Mesothelial cell of epicardium (in vitro differentiated cells): ENCODE data around the gene SLC7A6. TPM values are rescaled to one million over a fixed set of nuclear protein-coding genes. Genes with fewer than 3 reads are reported as not detected.

Source experiments
- DNase-seq, 2 experiments: peaks; one replicate each; pipeline ENCODE4 v3.0.0; 2021; ENCODE audit warnings: low spot score in 2 of 2; ENCODE audit not compliant: unreplicated experiment in 2 of 2
- H3K27ac Mint-ChIP-seq: 2 replicates; pipeline ENCODE4 v1.8.0; 2021; ENCODE audit warnings: mixed read lengths
- H3K27me3 Mint-ChIP-seq: 2 replicates; pipeline ENCODE4 v1.8.0; 2021; ENCODE audit warnings: low read depth, mixed read lengths
- H3K36me3 Mint-ChIP-seq: 2 replicates; pipeline ENCODE4 v1.8.0; 2021; ENCODE audit warnings: mixed read lengths
- H3K4me1 Mint-ChIP-seq: 2 replicates; pipeline ENCODE4 v1.8.0; 2021; ENCODE audit warnings: mixed read lengths
- H3K4me3 Mint-ChIP-seq: 2 replicates; pipeline ENCODE4 v1.8.0; 2021; ENCODE audit warnings: mild to moderate bottlenecking, moderate library complexity, mixed read lengths
- H3K9me3 Mint-ChIP-seq: 2 replicates; pipeline ENCODE4 v1.8.0; 2021; ENCODE audit warnings: mixed read lengths
- total RNA-seq: library from RNA; stranded (reverse); gene quantifications from 3 replicates; pipeline ENCODE4 v1.2.1, GENCODE V29; 2021
- TF ChIP-seq, protein P1 (sequence below): fragments of 200-600 bp; sonication (generic); IDR thresholded peaks from one replicate; pipeline ENCODE4 v1.5.0; 2021; ENCODE audit warnings: antibody characterized with exemption; ENCODE audit not compliant: unreplicated experiment

Gene SLC7A6
- total RNA-seq, 1 donor from 2014 or later: 73.2 TPM

GRCh38 chr16:68232335-68232734, 32.0 kb upstream of the SLC7A6 start:
- Mint-ChIP-seq H3K27me3 (peaks cover 31% of the 10 kb centered on the region), H3K4me3 (no peak overlapping the region), H3K36me3 (peaks cover 5% of the 10 kb centered on the region), H3K9me3 (no peaks in the 10 kb centered on the region), H3K4me1 (peaks cover 30% of the 10 kb centered on the region), H3K27ac (no peak overlapping the region)
- DNase-seq: no peak
- TF ChIP-seq, protein P1, sequence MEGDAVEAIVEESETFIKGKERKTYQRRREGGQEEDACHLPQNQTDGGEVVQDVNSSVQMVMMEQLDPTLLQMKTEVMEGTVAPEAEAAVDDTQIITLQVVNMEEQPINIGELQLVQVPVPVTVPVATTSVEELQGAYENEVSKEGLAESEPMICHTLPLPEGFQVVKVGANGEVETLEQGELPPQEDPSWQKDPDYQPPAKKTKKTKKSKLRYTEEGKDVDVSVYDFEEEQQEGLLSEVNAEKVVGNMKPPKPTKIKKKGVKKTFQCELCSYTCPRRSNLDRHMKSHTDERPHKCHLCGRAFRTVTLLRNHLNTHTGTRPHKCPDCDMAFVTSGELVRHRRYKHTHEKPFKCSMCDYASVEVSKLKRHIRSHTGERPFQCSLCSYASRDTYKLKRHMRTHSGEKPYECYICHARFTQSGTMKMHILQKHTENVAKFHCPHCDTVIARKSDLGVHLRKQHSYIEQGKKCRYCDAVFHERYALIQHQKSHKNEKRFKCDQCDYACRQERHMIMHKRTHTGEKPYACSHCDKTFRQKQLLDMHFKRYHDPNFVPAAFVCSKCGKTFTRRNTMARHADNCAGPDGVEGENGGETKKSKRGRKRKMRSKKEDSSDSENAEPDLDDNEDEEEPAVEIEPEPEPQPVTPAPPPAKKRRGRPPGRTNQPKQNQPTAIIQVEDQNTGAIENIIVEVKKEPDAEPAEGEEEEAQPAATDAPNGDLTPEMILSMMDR: no peak

DNA sequence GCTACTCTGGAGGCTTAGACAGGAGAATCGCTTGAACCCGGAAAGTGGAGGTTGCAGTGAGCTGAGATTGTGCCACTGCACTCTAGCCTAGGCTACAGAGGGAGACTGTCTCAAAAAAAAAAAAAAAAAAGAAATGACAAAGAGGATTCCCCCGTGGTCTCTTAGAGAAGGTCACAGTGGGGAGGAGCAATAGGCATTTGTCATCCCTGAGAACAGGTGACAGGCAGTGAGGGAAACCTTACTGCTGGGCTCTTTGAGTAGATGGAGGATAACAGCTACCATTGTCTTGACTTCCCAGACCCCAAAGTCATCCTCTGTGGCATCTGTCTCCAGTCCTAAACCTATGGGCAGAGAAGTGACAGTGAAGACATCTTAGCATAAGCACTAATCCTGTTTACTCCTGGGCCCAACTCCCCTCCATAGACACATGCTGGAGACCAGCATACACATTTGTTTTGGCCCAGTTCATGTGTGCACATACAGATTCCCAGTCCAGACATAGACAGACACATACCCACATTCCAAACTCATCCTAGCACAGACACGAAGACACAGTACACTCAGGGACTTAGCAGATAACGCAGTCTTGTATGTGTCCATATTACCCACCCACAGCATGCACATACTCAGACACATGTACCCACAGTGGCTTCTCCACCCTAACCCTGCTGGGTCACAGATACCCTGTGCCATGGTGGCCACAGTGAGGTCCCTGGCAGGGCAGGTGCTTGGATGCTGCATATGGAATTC, 31.1 kb upstream of the SLC7A6 start:
- peaks cover 34% of the 10 kb centered on the region for H3K4me1 Mint-ChIP-seq
- no peak for DNase-seq
- H3K9me3 Mint-ChIP-seq: no peaks in the 10 kb centered on the region
- TF ChIP-seq, protein P1: no peak
- peaks cover 31% of the 10 kb centered on the region for H3K27me3 Mint-ChIP-seq
- H3K4me3 Mint-ChIP-seq: no peak overlapping the region
- H3K27ac Mint-ChIP-seq: no peak overlapping the region
- H3K36me3 Mint-ChIP-seq: peaks cover 5% of the 10 kb centered on the region

DNA sequence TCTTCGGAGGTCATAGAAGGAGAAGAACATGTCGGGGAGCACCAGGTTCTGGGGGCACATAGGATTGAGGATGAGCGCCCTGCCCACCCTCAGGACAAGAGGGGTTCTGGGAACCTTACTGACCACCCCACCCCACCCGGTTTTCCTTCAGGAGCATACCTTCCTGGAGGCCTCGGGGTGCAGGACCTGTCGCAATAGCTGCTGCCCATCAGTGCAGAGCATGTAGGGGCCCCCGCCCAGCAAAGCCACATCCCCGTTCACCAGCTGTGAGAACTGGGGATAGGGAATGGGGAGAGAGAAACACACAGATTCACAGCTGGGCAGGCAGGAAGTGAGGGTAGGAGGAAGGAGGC, 30.5 kb upstream of the SLC7A6 start:
- H3K4me3 Mint-ChIP-seq: peak overlapping the region; percentile 63
- H3K27ac Mint-ChIP-seq: peak overlapping the region; percentile 71
- DNase-seq: no peak
- no peaks in the 10 kb centered on the region for H3K9me3 Mint-ChIP-seq
- peaks cover 5% of the 10 kb centered on the region for H3K36me3 Mint-ChIP-seq
- TF ChIP-seq, protein P1: no peak
- H3K27me3 Mint-ChIP-seq: peaks cover 31% of the 10 kb centered on the region
- H3K4me1 Mint-ChIP-seq: peaks cover 34% of the 10 kb centered on the region

GRCh38 chr16:68234188-68235107, 29.9 kb upstream of the SLC7A6 start:
- Mint-ChIP-seq H3K4me1 (peaks cover 34% of the 10 kb centered on the region), H3K4me3 (peak overlapping the region; percentile 63), H3K27ac (peak overlapping the region; percentile 71)

DNA sequence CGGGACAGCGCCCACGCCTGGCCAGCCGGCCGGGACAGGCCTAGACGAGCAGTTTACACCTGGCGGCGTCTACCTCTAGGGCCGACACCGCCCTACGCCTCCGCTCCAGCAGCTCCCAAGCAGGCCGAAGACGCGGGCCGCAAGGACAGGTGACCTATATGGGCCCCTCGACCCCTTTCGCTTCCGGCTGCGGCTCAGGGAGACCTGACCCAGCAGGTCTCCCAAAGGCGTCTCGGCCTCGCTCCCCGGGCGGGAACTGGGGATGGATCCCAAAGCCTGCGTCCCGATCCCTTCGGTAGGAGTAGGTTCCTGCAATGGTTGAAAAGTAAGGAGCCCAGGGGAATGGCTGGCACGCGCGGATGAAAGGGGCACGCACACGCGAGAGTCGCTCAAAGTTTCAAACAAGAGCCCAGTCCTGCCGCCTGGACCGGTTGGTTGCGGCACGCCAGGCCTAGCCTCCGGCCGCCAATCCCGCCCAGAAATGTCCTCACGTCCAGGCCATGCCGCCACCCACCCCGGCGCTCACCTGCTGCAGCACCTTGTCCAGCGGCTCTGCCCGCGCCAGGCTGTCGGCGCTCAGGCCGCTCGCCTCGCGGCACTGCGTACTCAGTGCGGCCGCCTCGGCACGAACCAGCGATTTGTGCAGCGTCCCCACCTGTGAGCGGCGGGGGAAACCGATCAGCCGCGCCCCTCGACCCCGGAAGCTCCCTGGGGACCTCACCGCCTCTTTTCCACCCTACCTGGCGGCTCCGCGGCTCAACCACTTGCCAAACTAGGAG, 29.0 kb upstream of the SLC7A6 start:
- peaks cover 34% of the 10 kb centered on the region for H3K4me1 Mint-ChIP-seq
- peak in 1 of 2 experiments; percentile 61 for DNase-seq
- H3K27ac Mint-ChIP-seq: peak overlapping the region; percentile 71
- TF ChIP-seq, protein P1: no peak
- H3K36me3 Mint-ChIP-seq: no peaks in the 10 kb centered on the region
- peaks cover 31% of the 10 kb centered on the region for H3K27me3 Mint-ChIP-seq
- no peaks in the 10 kb centered on the region for H3K9me3 Mint-ChIP-seq
- H3K4me3 Mint-ChIP-seq: peak overlapping the region; percentile 63

More at GRCh38 chr16:68234188-68235107, 29.9 kb upstream of the SLC7A6 start:
- peaks cover 2% of the 10 kb centered on the region for H3K36me3 Mint-ChIP-seq
- no peak for DNase-seq
- peaks cover 31% of the 10 kb centered on the region for H3K27me3 Mint-ChIP-seq
- TF ChIP-seq, protein P1: no peak
- no peaks in the 10 kb centered on the region for H3K9me3 Mint-ChIP-seq
